OCI-LY1 (cell line): Measurements from ENCODE around the gene FBXW4.

Source experiments
- H2AFZ ChIP-seq: fragments of 200-600 bp; sonication (generic), shearing (Covaris generic); 2 replicates; pipeline ENCODE4 v1.6.0; 2014; ENCODE audit warnings: antibody characterized with exemption, mild to moderate bottlenecking, low read length
- H3F3A ChIP-seq: fragments of 200-600 bp; sonication (generic), shearing (Covaris generic); 2 replicates; pipeline ENCODE4 v1.6.0; 2014; ENCODE audit warnings: mild to moderate bottlenecking, antibody characterized with exemption, low read length, moderate library complexity; ENCODE audit not compliant: insufficient read depth
- H3K27ac ChIP-seq: fragments of 200-600 bp; sonication (generic); 2 replicates; pipeline ENCODE4 v1.5.1; 2014; ENCODE audit warnings: low read length, mixed run types, mild to moderate bottlenecking, low read depth; ENCODE audit not compliant: poor library complexity, severe bottlenecking
- H3K27me3 ChIP-seq: fragments of 200-600 bp; sonication (generic); 2 replicates; pipeline ENCODE4 v1.6.0; 2014; ENCODE audit warnings: antibody characterized with exemption, mild to moderate bottlenecking, low read length, moderate library complexity; ENCODE audit not compliant: insufficient read depth
- H3K36me3 ChIP-seq: fragments of 200-600 bp; sonication (generic); 2 replicates; pipeline ENCODE4 v1.6.1; 2014; ENCODE audit warnings: mild to moderate bottlenecking, antibody characterized with exemption, low read length, moderate library complexity, mixed read lengths; ENCODE audit not compliant: insufficient read depth
- H3K4me1 ChIP-seq: fragments of 200-600 bp; sonication (generic); 2 replicates; pipeline ENCODE4 v1.5.1; 2014; ENCODE audit warnings: mild to moderate bottlenecking, low read length, moderate library complexity; ENCODE audit not compliant: insufficient read depth, severe bottlenecking
- H3K4me2 ChIP-seq: fragments of 200-600 bp; sonication (generic), shearing (Covaris generic); 2 replicates; pipeline ENCODE4 v1.6.1; 2014; ENCODE audit warnings: low read length
- H3K4me3 ChIP-seq: fragments of 200-600 bp; sonication (generic); 2 replicates; pipeline ENCODE4 v1.5.1; 2014; ENCODE audit warnings: low read length, low read depth, mild to moderate bottlenecking, mixed read lengths; ENCODE audit not compliant: poor library complexity, severe bottlenecking
- H3K79me2 ChIP-seq: fragments of 200-600 bp; shearing (Covaris generic); 2 replicates; pipeline ENCODE4 v1.6.1; 2016; ENCODE audit warnings: mixed run types, low read length, mixed read lengths; ENCODE audit not compliant: insufficient read depth
- H3K9ac ChIP-seq: fragments of 200-600 bp; sonication (generic), shearing (Covaris generic); 2 replicates; pipeline ENCODE4 v1.6.1; 2014; ENCODE audit warnings: mild to moderate bottlenecking, low read length, mixed read lengths
- H3K9me2 ChIP-seq: fragments of 200-600 bp; sonication (generic), shearing (Covaris generic); 2 replicates; pipeline ENCODE4 v1.6.1; 2014; ENCODE audit warnings: low read depth, mild to moderate bottlenecking, low read length, mixed read lengths
- H3K9me3 ChIP-seq: fragments of 200-600 bp; shearing (Covaris generic); 2 replicates; pipeline ENCODE4 v1.6.1; 2014; ENCODE audit warnings: low read length, mixed read lengths
- H4K20me1 ChIP-seq: fragments of 200-600 bp; sonication (generic), shearing (Covaris generic); 2 replicates; pipeline ENCODE4 v1.6.0; 2016; ENCODE audit warnings: mild to moderate bottlenecking, low read length; ENCODE audit not compliant: insufficient read depth
- CTCF ChIP-seq: fragments of 200-600 bp; sonication (generic), shearing (Covaris generic); IDR thresholded peaks from 2 replicates; pipeline ENCODE4 v1.5.1; 2017; ENCODE audit warnings: mild to moderate bottlenecking, antibody characterized with exemption, low read length, moderate library complexity, mixed read lengths
- EZH2 ChIP-seq: fragments of 200-600 bp; sonication (generic), shearing (Covaris generic); IDR thresholded peaks from 2 replicates; pipeline ENCODE4 v1.8.0; 2017; ENCODE audit warnings: borderline replicate concordance, mixed run types, mild to moderate bottlenecking, antibody characterized with exemption, low read length, moderate library complexity, mixed read lengths

FBXW4 gene

GRCh38 chr10:101614663-101615524 is 80.1 kb downstream of the FBXW4 start:
- Histone ChIP-seq H3K9me3 (no peaks in the 10 kb centered on the region), H3K27me3 (no peaks in the 10 kb centered on the region), H3K9ac (no peak overlapping the region), H2AFZ (no peak overlapping the region), H3K4me2 (no peak overlapping the region), H3K9me2 (no peaks in the 10 kb centered on the region), H3K4me1 (peaks cover 15% of the 10 kb centered on the region), H3K27ac (no peak overlapping the region), H3F3A (no peaks in the 10 kb centered on the region), H3K79me2 (no peaks in the 10 kb centered on the region), H3K4me3 (no peak overlapping the region), H3K36me3 (peaks cover 19% of the 10 kb centered on the region; the same call in 1 of the 2 replicates), H4K20me1 (no peaks in the 10 kb centered on the region)
- TF ChIP-seq CTCF (no peak), EZH2 (no peak)

- no peaks in the 10 kb centered on the region for H4K20me1 ChIP-seq
- TF ChIP-seq CTCF (no peak), EZH2 (no peak)
- H3K79me2 ChIP-seq, result no peaks in the 10 kb centered on the region
- no peak overlapping the region for H3K4me2 ChIP-seq
- no peaks in the 10 kb centered on the region for H3K9me2 ChIP-seq
- no peaks in the 10 kb centered on the region for H3K9me3 ChIP-seq
- H3K27ac ChIP-seq, result no peak overlapping the region
- no peaks in the 10 kb centered on the region for H3F3A ChIP-seq
- H3K36me3 ChIP-seq, result peaks cover 23% of the 10 kb centered on the region
- no peak overlapping the region for H3K9ac ChIP-seq
- peaks cover 15% of the 10 kb centered on the region for H3K4me1 ChIP-seq
- no peaks in the 10 kb centered on the region for H3K27me3 ChIP-seq
- no peak overlapping the region for H2AFZ ChIP-seq
- no peak overlapping the region for H3K4me3 ChIP-seq
These were observed 81.3 kb downstream of the FBXW4 start for GRCh38 chr10:101613646-101614045.

GRCh38 chr10:101612872-101613271 is 82.1 kb downstream of the FBXW4 start:
- H3K79me2 ChIP-seq, result no peaks in the 10 kb centered on the region
- no peak overlapping the region for H2AFZ ChIP-seq
- H3K27ac ChIP-seq, result no peak overlapping the region
- peaks cover 9% of the 10 kb centered on the region for H3K4me1 ChIP-seq
- no peaks in the 10 kb centered on the region for H4K20me1 ChIP-seq
- no peak for TF ChIP-seq CTCF
- no peak for TF ChIP-seq EZH2
- peaks cover 28% of the 10 kb centered on the region for H3K36me3 ChIP-seq
- H3K9ac ChIP-seq, result no peak overlapping the region
- H3K4me3 ChIP-seq, result no peak overlapping the region
- no peak overlapping the region for H3K4me2 ChIP-seq
- H3K9me2 ChIP-seq, result no peaks in the 10 kb centered on the region
- no peaks in the 10 kb centered on the region for H3F3A ChIP-seq
- no peaks in the 10 kb centered on the region for H3K9me3 ChIP-seq
- no peaks in the 10 kb centered on the region for H3K27me3 ChIP-seq
